Spleen (tissue), 11 donors: ENCODE data around the gene PITRM1. TPM values are rescaled to one million over a fixed set of nuclear protein-coding genes. Genes with fewer than 3 reads are reported as not detected.

Source experiments
- DNase-seq: peaks from one replicate; pipeline ENCODE4 v3.0.0-alpha.2; 2020
- H3K27ac ChIP-seq, 8 donors: fragments of 200-600 bp; sonication (generic) in 7 of 8; 1 replicate in 4 of 8; 2 replicates in 4 of 8; pipeline versions ENCODE4 v1.5.0 to v1.8.0; 2016 to 2021; ENCODE audit warnings: inconsistent platforms in 4 of 8, mild to moderate bottlenecking in 4 of 8, moderate library complexity in 1 of 8
- H3K27me3 ChIP-seq, 7 donors: fragments of 200-600 bp; sonication (generic) in 6 of 7; replicated peaks in 1 of 7; 1 replicate in 4 of 7; 2 replicates in 3 of 7; pipeline versions ENCODE4 v1.5.0 to v1.8.0; 2016 to 2021; ENCODE audit warnings: inconsistent platforms in 3 of 7, mild to moderate bottlenecking in 1 of 7
- H3K36me3 ChIP-seq, 6 donors: fragments of 200-600 bp; sonication (generic) in 5 of 6; 1 replicate in 4 of 6; 2 replicates in 2 of 6; pipeline versions ENCODE4 v1.5.0 to v1.8.0; 2016 to 2021; ENCODE audit warnings: inconsistent platforms in 2 of 6
- H3K4me1 ChIP-seq, 6 donors: fragments of 200-600 bp; sonication (generic) in 5 of 6; 1 replicate in 3 of 6; 2 replicates in 3 of 6; pipeline versions ENCODE4 v1.5.0 to v1.8.0; 2016 to 2021; ENCODE audit warnings: inconsistent platforms in 3 of 6
- H3K4me3 ChIP-seq, 8 donors: fragments of 200-600 bp; sonication (generic) in 7 of 8; 1 replicate in 4 of 8; 2 replicates in 4 of 8; pipeline versions ENCODE4 v1.5.0 to v1.8.0; 2016 to 2021; ENCODE audit warnings: inconsistent platforms in 4 of 8, mild to moderate bottlenecking in 4 of 8, moderate library complexity in 2 of 8
- H3K9me3 ChIP-seq, 8 donors: fragments of 200-600 bp; sonication (generic) in 7 of 8; 1 replicate in 4 of 8; 2 replicates in 4 of 8; pipeline versions ENCODE4 v1.5.0 to v1.8.0; 2016 to 2021; ENCODE audit warnings: inconsistent platforms in 4 of 8
- POLR2A ChIP-seq, 3 donors: fragments of 450-650 bp; IDR thresholded peaks; one replicate each; pipeline ENCODE4 v1.5.1; 2017; ENCODE audit warnings: antibody characterized with exemption in 3 of 3, mild to moderate bottlenecking in 1 of 3
- POLR2AphosphoS5 ChIP-seq, 3 donors: sonication (generic); formaldehyde crosslinking; IDR thresholded peaks; one replicate each; pipeline ENCODE4 v1.5.1; 2017; ENCODE audit warnings: antibody characterized with exemption in 3 of 3
- WGBS, 5 donors: extraction: QIAGEN DNeasy Blood & Tissue Kit in 3 of 5; methylation state at CpG; one replicate each; pipeline versions ENCODE4 v1.1.5 to v1.1.7; 2013 to 2018; 5-methylcytosine and 5-hydroxymethylcytosine counted together
- intact Hi-C: fragments of 100-400 bp; cut with DNase I; formaldehyde crosslinking; loops from one replicate; pipeline ENCODE4 v1.15.0; 2023; ENCODE audit warnings: low total_unique reads
- polyA plus RNA-seq, 3 donors: library from polyadenylated mRNA; stranded (reverse); fragments of 200-250 nt; gene quantifications; one replicate each; pipeline ENCODE4 v1.2.1, GENCODE V29; 2013
- total RNA-seq, 7 donors: library from RNA; depleted of rRNA in 3 of 7; stranded (reverse); fragments of >200 nt in 3 of 7; fragmentation: NEBNext Ultra II Directional in 4 of 7; extraction: Animal tissue kit (Norgen Biotek cat#: 25700) in 4 of 7; gene quantifications; one replicate each; pipeline versions ENCODE4 v1.1.0 to v1.2.1, GENCODE V29; 2016 to 2021
- TF ChIP-seq, protein P1 (sequence below), 11 experiments: fragments of 200-600 bp in 7 of 11; fragments of 450-650 bp in 4 of 11; sonication (generic) in 4 of 11; IDR thresholded peaks in 8 of 11; conservative IDR thresholded peaks in 3 of 11; 1 replicate in 7 of 11; 2 replicates in 4 of 11; pipeline versions ENCODE4 v1.4.0 to v1.8.0; 2016 to 2021; ENCODE audit warnings: antibody characterized with exemption in 11 of 11, inconsistent platforms in 4 of 11, mild to moderate bottlenecking in 1 of 11
- donor health status: healthy with polysubstance abuse.
- donor health status: DM: no; HTN: no; CAD: no; lungs with moderate emphysema.
- donor health status: DM: no; HTN: no; CAD: no.
- donor health status: Bipolar disorder and iron deficiency.
- donor health status: healthy.
- donor health status: DM: no; HTN: no; CAD: no.
- donor health status: DM: yes; HTN: yes; CAD: no.

The PITRM1 gene
- total and polyA plus RNA-seq, 10 donors = 38.5 to 63.2 (median 52.0) TPM

DNA sequence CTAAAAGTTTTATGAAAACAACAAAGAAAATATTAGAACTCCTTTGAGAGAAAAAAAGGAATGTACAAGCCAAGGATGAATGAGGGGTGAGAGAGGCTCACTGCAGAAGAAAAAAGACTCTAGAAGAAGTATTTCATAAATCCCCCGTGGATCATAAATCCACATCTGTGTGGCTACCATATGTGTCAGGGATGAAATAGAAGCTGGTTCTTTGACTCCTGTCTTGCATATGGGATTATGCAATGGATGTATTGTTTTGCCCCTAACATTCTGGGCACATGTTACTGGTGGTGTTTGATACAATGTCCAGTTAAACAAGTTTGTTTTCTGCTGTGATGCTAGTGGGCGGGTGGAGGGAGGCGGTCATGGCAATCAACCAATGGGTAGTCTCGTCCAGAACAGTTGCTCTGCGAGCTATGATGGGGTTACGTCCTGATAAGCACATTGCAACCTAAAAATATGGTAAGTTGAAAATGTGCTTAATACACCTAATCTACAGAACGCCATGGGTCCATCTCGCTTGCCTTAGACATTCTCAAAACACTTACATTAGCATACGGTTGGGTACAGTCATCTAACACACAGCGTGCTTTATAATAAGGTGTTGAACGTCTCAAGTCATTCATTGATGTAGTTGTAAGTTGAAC, 34.1 kb upstream of the PITRM1 start:
- H3K27me3 ChIP-seq = peaks cover 0 to 13% (median 0%) of the 10 kb centered on the region in 7 donors
- H3K4me1 ChIP-seq = peaks cover 0 to 10% (median 2%) of the 10 kb centered on the region in 6 donors
- H3K27ac ChIP-seq = no peak overlapping the region
- no peaks in the 10 kb centered on the region for H3K9me3 ChIP-seq
- no peak overlapping the region for H3K4me3 ChIP-seq
- no peaks in the 10 kb centered on the region for H3K36me3 ChIP-seq
- intact Hi-C loops = no loop called here
- no peak for DNase-seq
- TF ChIP-seq, protein P1, sequence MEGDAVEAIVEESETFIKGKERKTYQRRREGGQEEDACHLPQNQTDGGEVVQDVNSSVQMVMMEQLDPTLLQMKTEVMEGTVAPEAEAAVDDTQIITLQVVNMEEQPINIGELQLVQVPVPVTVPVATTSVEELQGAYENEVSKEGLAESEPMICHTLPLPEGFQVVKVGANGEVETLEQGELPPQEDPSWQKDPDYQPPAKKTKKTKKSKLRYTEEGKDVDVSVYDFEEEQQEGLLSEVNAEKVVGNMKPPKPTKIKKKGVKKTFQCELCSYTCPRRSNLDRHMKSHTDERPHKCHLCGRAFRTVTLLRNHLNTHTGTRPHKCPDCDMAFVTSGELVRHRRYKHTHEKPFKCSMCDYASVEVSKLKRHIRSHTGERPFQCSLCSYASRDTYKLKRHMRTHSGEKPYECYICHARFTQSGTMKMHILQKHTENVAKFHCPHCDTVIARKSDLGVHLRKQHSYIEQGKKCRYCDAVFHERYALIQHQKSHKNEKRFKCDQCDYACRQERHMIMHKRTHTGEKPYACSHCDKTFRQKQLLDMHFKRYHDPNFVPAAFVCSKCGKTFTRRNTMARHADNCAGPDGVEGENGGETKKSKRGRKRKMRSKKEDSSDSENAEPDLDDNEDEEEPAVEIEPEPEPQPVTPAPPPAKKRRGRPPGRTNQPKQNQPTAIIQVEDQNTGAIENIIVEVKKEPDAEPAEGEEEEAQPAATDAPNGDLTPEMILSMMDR (IDR thresholded peaks at IDR 0.05 in 8 of 11, conservative IDR thresholded peaks at IDR 0.05 in 3 of 11) = no peak
- no peak for TF ChIP-seq POLR2A (IDR thresholded peaks at IDR 0.05)
- no peak for TF ChIP-seq POLR2AphosphoS5 (IDR thresholded peaks at IDR 0.05)
- WGBS, 5 donors = 81 to 88% (median 84%) methylated on average over 11 of the region's 11 CpGs

DNA sequence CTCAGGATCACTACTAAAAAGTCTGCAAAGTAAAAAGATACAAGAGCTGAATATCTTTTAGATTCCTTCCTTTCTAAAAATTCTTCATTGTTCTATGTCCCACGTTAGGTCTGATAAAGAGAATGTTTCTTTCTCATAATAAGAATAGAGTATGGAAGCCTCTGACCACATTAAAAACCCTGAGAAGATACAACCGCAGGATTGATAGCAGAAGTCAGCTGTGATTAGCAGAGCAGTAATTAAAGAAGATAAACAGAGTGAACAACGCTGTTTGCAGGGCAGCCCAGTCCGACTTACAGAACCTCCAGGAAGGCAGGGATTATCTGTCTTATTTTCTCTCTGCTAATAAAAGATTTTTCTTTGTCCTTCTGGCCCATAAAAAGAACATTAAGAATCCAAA, 31.4 kb upstream of the PITRM1 start:
- no peak overlapping the region for H3K27ac ChIP-seq
- H3K4me1 ChIP-seq = peaks cover 0 to 9% (median 2%) of the 10 kb centered on the region in 6 donors
- peaks cover 0 to 21% (median 0%) of the 10 kb centered on the region in 7 donors for H3K27me3 ChIP-seq
- no peak overlapping the region for H3K4me3 ChIP-seq
- WGBS, 5 donors = 62 to 79% (median 74%) methylated on average over 4 of the region's 4 CpGs
- intact Hi-C loops = no loop called here
- DNase-seq = no peak
- no peaks in the 10 kb centered on the region for H3K9me3 ChIP-seq
- H3K36me3 ChIP-seq = no peaks in the 10 kb centered on the region
- TF ChIP-seq, protein P1 (IDR thresholded peaks at IDR 0.05 in 8 of 11, conservative IDR thresholded peaks at IDR 0.05 in 3 of 11) = no peak

DNA sequence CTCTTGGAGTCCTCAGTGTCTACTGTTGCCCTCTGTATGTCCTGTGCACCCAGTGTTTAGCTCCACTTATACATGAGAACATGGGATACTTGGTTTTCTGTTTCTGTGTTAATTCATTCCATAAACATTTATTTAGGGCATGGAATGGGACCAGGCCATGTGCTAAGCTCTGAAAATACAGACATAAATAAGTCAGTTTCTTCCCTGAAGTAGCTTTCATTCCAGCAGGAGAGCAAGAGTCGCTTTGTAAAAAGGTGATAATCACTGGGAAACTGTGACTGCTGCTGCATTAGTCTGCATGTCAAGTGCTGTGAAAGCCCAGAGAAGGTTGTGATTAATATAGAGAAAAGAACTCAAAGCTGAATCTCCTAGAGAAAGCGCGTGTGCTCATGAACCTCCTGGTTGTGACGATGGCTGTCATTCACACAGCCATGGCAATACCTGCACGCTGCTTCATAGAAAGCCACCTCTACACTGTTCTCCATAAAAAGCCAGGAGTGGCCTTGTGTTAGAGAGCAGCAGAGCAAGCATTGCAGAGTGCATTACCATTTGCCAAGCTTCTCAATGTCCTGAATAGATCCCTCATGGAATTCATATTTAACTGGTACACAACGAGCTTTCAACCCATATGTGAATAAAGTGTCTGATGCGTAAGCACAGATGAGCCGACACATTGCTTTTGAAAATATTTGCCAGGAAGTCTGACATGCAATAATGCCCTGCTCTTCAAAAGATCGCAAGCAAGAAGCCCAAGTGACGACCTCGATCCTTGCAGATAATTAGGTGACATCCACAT, 30.6 kb upstream of the PITRM1 start:
- WGBS, 5 donors = 71 to 85% (median 81%) methylated on average over 11 of the region's 11 CpGs
- no peak overlapping the region for H3K27ac ChIP-seq
- no peak overlapping the region for H3K4me3 ChIP-seq
- peaks cover 0 to 1% (median 0%) of the 10 kb centered on the region in 6 donors for H3K4me1 ChIP-seq
- no peaks in the 10 kb centered on the region for H3K36me3 ChIP-seq
- intact Hi-C loops = no loop called here
- no peaks in the 10 kb centered on the region for H3K9me3 ChIP-seq
- no peak for DNase-seq
- peaks cover 0 to 28% (median 0%) of the 10 kb centered on the region in 7 donors for H3K27me3 ChIP-seq
- TF ChIP-seq, protein P1 (IDR thresholded peaks at IDR 0.05 in 8 of 11, conservative IDR thresholded peaks at IDR 0.05 in 3 of 11) = no peak
- TF ChIP-seq POLR2AphosphoS5 (IDR thresholded peaks at IDR 0.05) = no peak
- TF ChIP-seq POLR2A (IDR thresholded peaks at IDR 0.05) = no peak

DNA sequence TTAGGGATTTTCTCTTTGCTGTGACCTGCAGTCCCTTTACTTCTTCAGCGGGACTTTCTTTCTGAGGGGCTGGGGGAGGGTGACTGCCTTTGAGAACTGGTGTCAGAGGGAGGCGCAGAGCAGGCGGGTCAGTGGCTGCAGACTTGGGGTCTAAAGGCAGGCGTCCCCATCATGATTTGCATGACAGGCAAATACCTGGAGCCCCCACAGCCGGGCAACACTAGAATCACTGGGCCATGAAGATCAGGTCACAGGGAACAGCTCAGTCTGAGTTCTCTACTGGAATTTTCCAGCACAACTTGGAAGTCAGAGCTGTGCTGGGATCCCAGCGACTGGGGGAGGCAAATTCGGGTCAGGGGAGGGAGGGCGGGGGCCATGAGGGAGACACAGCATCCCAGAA, 29.2 kb upstream of the PITRM1 start:
- intact Hi-C loops = no loop called here
- Histone ChIP-seq H3K4me3 (no peak overlapping the region), H3K27me3 (peaks cover 0 to 33% (median 3%) of the 10 kb centered on the region in 7 donors), H3K9me3 (no peaks in the 10 kb centered on the region), H3K27ac (no peak overlapping the region), H3K4me1 (peaks cover 7 to 15% (median 12%) of the 10 kb centered on the region in 6 donors), H3K36me3 (no peaks in the 10 kb centered on the region)
- 71 to 86% (median 83%) methylated on average over 8 of the region's 8 CpGs for WGBS, 5 donors
- TF ChIP-seq POLR2AphosphoS5 (IDR thresholded peaks at IDR 0.05) (no peak), POLR2A (IDR thresholded peaks at IDR 0.05) (no peak)
- TF ChIP-seq, protein P1 (IDR thresholded peaks at IDR 0.05 in 8 of 11, conservative IDR thresholded peaks at IDR 0.05 in 3 of 11) = no peak
- no peak for DNase-seq
